ENCODE measurements around the gene MACROH2A2.
"Not testable (repeated sequence)": the region's sequence is repeated elsewhere in the genome, so short reads cannot be mapped to it uniquely, and the experiment has no call there.

Gene MACROH2A2

GRCh38 chr10:70097459-70097858 is 44.8 kb downstream of the MACROH2A2 start:
- DNase-seq (ENCODE audit: low read depth): no peak
- no peak overlapping the region for H3K4me3 ChIP-seq (ENCODE audit: low read length)
- TF ChIP-seq CTCF (IDR thresholded peaks at IDR 0.05; ENCODE audit: insufficient read depth, low read depth, low read length, missing control alignments): no peak

GRCh38 chr10:70098271-70098670 is 45.6 kb downstream of the MACROH2A2 start:
- no peak overlapping the region for H3K4me3 ChIP-seq (ENCODE audit: low read length)
- DNase-seq (ENCODE audit: low read depth): no peak
- TF ChIP-seq CTCF (IDR thresholded peaks at IDR 0.05; ENCODE audit: insufficient read depth, low read depth, low read length, missing control alignments): no peak

GRCh38 chr10:70101068-70101562 is 48.5 kb downstream of the MACROH2A2 start:
- not testable (repeated sequence) for H3K4me3 ChIP-seq (ENCODE audit: low read length); DNase-seq (ENCODE audit: low read depth)

GRCh38 chr10:70101668-70102067 is 49.0 kb downstream of the MACROH2A2 start:
- TF ChIP-seq CTCF (IDR thresholded peaks at IDR 0.05; ENCODE audit: insufficient read depth, low read depth, low read length, missing control alignments): no peak
- no peak for DNase-seq (ENCODE audit: low read depth)
- no peak overlapping the region for H3K4me3 ChIP-seq (ENCODE audit: low read length)

- DNase-seq (ENCODE audit: low read depth): no peak
- peak; percentile 41 for TF ChIP-seq CTCF (IDR thresholded peaks at IDR 0.05; ENCODE audit: insufficient read depth, low read depth, low read length, missing control alignments)
Observed at GRCh38 chr10:70106958-70107791, 54.5 kb downstream of the MACROH2A2 start.

GRCh38 chr10:70109064-70109729 is 56.6 kb downstream of the MACROH2A2 start:
- TF ChIP-seq CTCF (IDR thresholded peaks at IDR 0.05; ENCODE audit: insufficient read depth, low read depth, low read length, missing control alignments): no peak
- DNase-seq (ENCODE audit: low read depth): no peak
- no peak overlapping the region for H3K4me3 ChIP-seq (ENCODE audit: low read length)

More at GRCh38 chr10:70106958-70107791, 54.5 kb downstream of the MACROH2A2 start:
- no peak overlapping the region for H3K4me3 ChIP-seq (ENCODE audit: low read length)

GRCh38 chr10:70111496-70111895 is 58.9 kb downstream of the MACROH2A2 start:
- no peak for TF ChIP-seq CTCF (IDR thresholded peaks at IDR 0.05; ENCODE audit: insufficient read depth, low read depth, low read length, missing control alignments)
- no peak for DNase-seq (ENCODE audit: low read depth)
- H3K4me3 ChIP-seq (ENCODE audit: low read length): no peak overlapping the region
